HepG2 (cell line): ENCODE data around the gene GDAP1L1. TPM values are rescaled to one million over a fixed set of nuclear protein-coding genes. Genes with fewer than 3 reads are reported as not detected.
A peak's percentile ranks its signal among the peaks of the same experiment; 100 is the strongest.

ENCODE experiments used
- FOXJ3 ChIP-seq: sonication (generic); formaldehyde crosslinking; IDR thresholded peaks from 2 replicates; pipeline ENCODE4 v1.4.0; 2020; ENCODE audit warnings: missing genetic modification reagents, mild to moderate bottlenecking, borderline replicate concordance
- FOXP4 ChIP-seq: sonication (generic); formaldehyde crosslinking; IDR thresholded peaks from 2 replicates; pipeline ENCODE4 v1.4.0; 2020; ENCODE audit warnings: missing genetic modification reagents
- MLX ChIP-seq: IDR thresholded peaks from 2 replicates; pipeline ENCODE4 v1.6.1; 2016
- NCOA1 ChIP-seq: sonication (generic); formaldehyde crosslinking; IDR thresholded peaks from 2 replicates; pipeline ENCODE4 v1.9.0; 2021; ENCODE audit warnings: missing genetic modification reagents
- SAP130 ChIP-seq: IDR thresholded peaks from 2 replicates; pipeline ENCODE4 v1.6.1; 2016; ENCODE audit warnings: low read depth
- SP2 ChIP-seq: sonication (generic); formaldehyde crosslinking; IDR thresholded peaks from 2 replicates; pipeline ENCODE4 v1.5.1; 2020; ENCODE audit warnings: mild to moderate bottlenecking, missing genetic modification reagents
- TIGD3 ChIP-seq: sonication (generic); formaldehyde crosslinking; IDR thresholded peaks from 2 replicates; pipeline ENCODE4 v1.5.1; 2020; ENCODE audit warnings: mild to moderate bottlenecking, missing genetic modification reagents, borderline replicate concordance
- XRCC5 ChIP-seq: fragments of 200-400 bp; formaldehyde crosslinking; optimal IDR thresholded peaks from 2 replicates; pipeline ENCODE3; 2017; ENCODE audit warnings: mild to moderate bottlenecking, low read length
- ZBTB42 ChIP-seq: sonication (generic); formaldehyde crosslinking; IDR thresholded peaks from 2 replicates; pipeline ENCODE4 v1.5.0; 2020; ENCODE audit warnings: mild to moderate bottlenecking, missing genetic modification reagents
- ZNF17 ChIP-seq: sonication (generic); formaldehyde crosslinking; IDR thresholded peaks from 2 replicates; pipeline ENCODE4 v1.5.0; 2020; ENCODE audit warnings: mild to moderate bottlenecking, missing genetic modification reagents
- ZNF251 ChIP-seq: sonication (generic); formaldehyde crosslinking; IDR thresholded peaks from 2 replicates; pipeline ENCODE4 v1.9.0; 2021; ENCODE audit warnings: mild to moderate bottlenecking, missing genetic modification reagents
- ZNF788 ChIP-seq: sonication (generic); formaldehyde crosslinking; IDR thresholded peaks from 2 replicates; pipeline ENCODE4 v1.5.0; 2020; ENCODE audit warnings: mild to moderate bottlenecking, missing genetic modification reagents, borderline replicate concordance
- polyA plus RNA-seq, 8 experiments: library from polyadenylated mRNA; depleted of rRNA in 3 of 8; stranded (reverse) in 7 of 8; unstranded in 1 of 8; fragments of >200 nt; fragmentation: Illumina TruSeq in 4 of 8; extraction: Trizol in 4 of 8; gene quantifications; 2 replicates each; pipeline versions ENCODE4 v1.2.1 to v1.2.3, GENCODE V29; 2011 to 2016; ENCODE audit warnings: low read depth in 4 of 8, missing spikeins in 1 of 8, mixed read lengths in 1 of 8; ENCODE audit not compliant: insufficient read depth in 1 of 8
- total RNA-seq, 5 experiments: library from RNA; depleted of rRNA; stranded (reverse); fragments of >200 nt; fragmentation: Illumina TruSeq; extraction: Trizol; gene quantifications; 2 replicates each; pipeline ENCODE4 v1.2.3, GENCODE V29; 2016; ENCODE audit warnings: low read depth in 1 of 5
- TF ChIP-seq, protein P1 (sequence below): sonication (generic); formaldehyde crosslinking; IDR thresholded peaks from 2 replicates; pipeline ENCODE4 v1.5.1; 2020; ENCODE audit warnings: missing genetic modification reagents, mild to moderate bottlenecking, borderline replicate concordance
- TF ChIP-seq, protein P2 (sequence below), 2 experiments: IDR thresholded peaks; 2 replicates each; pipeline ENCODE4 v1.6.1; 2011 to 2012; ENCODE audit warnings: low read length in 2 of 2, borderline replicate concordance in 1 of 2, low read depth in 1 of 2, mild to moderate bottlenecking in 1 of 2, moderate library complexity in 1 of 2
- TF ChIP-seq, protein P3 (sequence below): sonication (generic); formaldehyde crosslinking; IDR thresholded peaks from 2 replicates; pipeline ENCODE4 v1.5.0; 2020; ENCODE audit warnings: mild to moderate bottlenecking, missing genetic modification reagents, borderline replicate concordance

The GDAP1L1 gene
- total and polyA plus RNA-seq, 2 of the 13 experiments (the other 11 are each of a cell fraction or from before 2014, with no cell fraction given): 0.04 TPM; not detected in 1

GRCh38 chr20:44274303-44275017, 27.4 kb downstream of the GDAP1L1 start (continued):
- TF ChIP-seq MLX (0 out of 2 replicates have a peak, but pooled peaks have one; percentile 15), XRCC5 (peak; percentile 69), ZNF251 (CRISPR knock-in tag) (no peak), ZNF788 (CRISPR knock-in tag) (peak; percentile 52; the same call in 1 of the 2 replicates), FOXP4 (CRISPR knock-in tag) (peak; percentile 47; the same call in 1 of the 2 replicates), SP2 (CRISPR knock-in tag) (no peak), FOXJ3 (CRISPR knock-in tag) (0 out of 2 replicates have a peak, but pooled peaks have one; percentile 49), ZNF17 (CRISPR knock-in tag) (no peak), SAP130 (CRISPR knock-in tag) (peak; percentile 70), NCOA1 (CRISPR knock-in tag) (0 out of 2 replicates have a peak, but pooled peaks have one; percentile 51), ZBTB42 (no peak), TIGD3 (CRISPR knock-in tag) (no peak)
- TF ChIP-seq, protein P1, sequence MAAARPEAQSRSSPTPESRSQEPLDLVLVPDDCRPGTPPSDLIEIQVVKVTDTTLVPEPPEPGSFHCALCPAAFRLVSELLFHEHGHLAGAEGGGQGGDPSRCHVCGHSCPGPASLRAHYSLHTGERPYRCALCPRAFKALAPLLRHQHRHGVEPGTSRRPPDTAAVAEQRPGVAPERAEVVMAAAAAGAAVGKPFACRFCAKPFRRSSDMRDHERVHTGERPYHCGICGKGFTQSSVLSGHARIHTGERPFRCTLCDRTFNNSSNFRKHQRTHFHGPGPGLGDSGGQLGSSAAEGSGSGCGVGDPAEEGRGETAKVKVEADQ: peak; percentile 82; the same call in 1 of the 2 replicates
- TF ChIP-seq, protein P2, sequence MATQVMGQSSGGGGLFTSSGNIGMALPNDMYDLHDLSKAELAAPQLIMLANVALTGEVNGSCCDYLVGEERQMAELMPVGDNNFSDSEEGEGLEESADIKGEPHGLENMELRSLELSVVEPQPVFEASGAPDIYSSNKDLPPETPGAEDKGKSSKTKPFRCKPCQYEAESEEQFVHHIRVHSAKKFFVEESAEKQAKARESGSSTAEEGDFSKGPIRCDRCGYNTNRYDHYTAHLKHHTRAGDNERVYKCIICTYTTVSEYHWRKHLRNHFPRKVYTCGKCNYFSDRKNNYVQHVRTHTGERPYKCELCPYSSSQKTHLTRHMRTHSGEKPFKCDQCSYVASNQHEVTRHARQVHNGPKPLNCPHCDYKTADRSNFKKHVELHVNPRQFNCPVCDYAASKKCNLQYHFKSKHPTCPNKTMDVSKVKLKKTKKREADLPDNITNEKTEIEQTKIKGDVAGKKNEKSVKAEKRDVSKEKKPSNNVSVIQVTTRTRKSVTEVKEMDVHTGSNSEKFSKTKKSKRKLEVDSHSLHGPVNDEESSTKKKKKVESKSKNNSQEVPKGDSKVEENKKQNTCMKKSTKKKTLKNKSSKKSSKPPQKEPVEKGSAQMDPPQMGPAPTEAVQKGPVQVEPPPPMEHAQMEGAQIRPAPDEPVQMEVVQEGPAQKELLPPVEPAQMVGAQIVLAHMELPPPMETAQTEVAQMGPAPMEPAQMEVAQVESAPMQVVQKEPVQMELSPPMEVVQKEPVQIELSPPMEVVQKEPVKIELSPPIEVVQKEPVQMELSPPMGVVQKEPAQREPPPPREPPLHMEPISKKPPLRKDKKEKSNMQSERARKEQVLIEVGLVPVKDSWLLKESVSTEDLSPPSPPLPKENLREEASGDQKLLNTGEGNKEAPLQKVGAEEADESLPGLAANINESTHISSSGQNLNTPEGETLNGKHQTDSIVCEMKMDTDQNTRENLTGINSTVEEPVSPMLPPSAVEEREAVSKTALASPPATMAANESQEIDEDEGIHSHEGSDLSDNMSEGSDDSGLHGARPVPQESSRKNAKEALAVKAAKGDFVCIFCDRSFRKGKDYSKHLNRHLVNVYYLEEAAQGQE (IDR thresholded peaks at IDR 0.05; ENCODE audit: borderline replicate concordance in 1 of 2, low read depth in 1 of 2, low read length in 2 of 2): peak in 1 of 2 experiments; percentile 22; a peak in 1 of 4 replicates
- TF ChIP-seq, protein P3, sequence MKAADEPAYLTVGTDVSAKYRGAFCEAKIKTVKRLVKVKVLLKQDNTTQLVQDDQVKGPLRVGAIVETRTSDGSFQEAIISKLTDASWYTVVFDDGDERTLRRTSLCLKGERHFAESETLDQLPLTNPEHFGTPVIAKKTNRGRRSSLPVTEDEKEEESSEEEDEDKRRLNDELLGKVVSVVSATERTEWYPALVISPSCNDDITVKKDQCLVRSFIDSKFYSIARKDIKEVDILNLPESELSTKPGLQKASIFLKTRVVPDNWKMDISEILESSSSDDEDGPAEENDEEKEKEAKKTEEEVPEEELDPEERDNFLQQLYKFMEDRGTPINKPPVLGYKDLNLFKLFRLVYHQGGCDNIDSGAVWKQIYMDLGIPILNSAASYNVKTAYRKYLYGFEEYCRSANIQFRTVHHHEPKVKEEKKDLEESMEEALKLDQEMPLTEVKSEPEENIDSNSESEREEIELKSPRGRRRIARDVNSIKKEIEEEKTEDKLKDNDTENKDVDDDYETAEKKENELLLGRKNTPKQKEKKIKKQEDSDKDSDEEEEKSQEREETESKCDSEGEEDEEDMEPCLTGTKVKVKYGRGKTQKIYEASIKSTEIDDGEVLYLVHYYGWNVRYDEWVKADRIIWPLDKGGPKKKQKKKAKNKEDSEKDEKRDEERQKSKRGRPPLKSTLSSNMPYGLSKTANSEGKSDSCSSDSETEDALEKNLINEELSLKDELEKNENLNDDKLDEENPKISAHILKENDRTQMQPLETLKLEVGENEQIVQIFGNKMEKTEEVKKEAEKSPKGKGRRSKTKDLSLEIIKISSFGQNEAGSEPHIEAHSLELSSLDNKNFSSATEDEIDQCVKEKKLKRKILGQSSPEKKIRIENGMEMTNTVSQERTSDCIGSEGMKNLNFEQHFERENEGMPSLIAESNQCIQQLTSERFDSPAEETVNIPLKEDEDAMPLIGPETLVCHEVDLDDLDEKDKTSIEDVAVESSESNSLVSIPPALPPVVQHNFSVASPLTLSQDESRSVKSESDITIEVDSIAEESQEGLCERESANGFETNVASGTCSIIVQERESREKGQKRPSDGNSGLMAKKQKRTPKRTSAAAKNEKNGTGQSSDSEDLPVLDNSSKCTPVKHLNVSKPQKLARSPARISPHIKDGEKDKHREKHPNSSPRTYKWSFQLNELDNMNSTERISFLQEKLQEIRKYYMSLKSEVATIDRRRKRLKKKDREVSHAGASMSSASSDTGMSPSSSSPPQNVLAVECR (CRISPR knock-in tag): no peak; the same call in 1 of the 2 replicates
